Bronchial epithelial cell (primary cell): ENCODE data around the gene A3GALT2. TPM values are rescaled to one million over a fixed set of nuclear protein-coding genes. Genes with fewer than 3 reads are reported as not detected.
A peak's percentile ranks its signal among the peaks of the same experiment; 100 is the strongest.

Experiments
- DNase-seq: peaks from one replicate; pipeline ENCODE4 v3.0.0-alpha.2; 2010; ENCODE audit warnings: low read depth
- FAIRE-seq: peaks from 2 replicates; lab custom pipeline; 2011; peaks lifted over from hg19 to GRCh38; lab: Jason Lieb, UNC
- H3K27me3 ChIP-seq: 2 replicates; pipeline ENCODE4 v1.5.1; 2011; ENCODE audit warnings: low read length; ENCODE audit not compliant: control insufficient read depth, insufficient read depth
- H3K36me3 ChIP-seq: 2 replicates; pipeline ENCODE4 v1.5.1; 2011; ENCODE audit warnings: low read length; ENCODE audit not compliant: control insufficient read depth, insufficient read depth
- H3K4me3 ChIP-seq: 2 replicates; pipeline ENCODE4 v1.5.1; 2011; ENCODE audit warnings: mild to moderate bottlenecking, low read depth, low read length, control low read depth
- total RNA-seq: library from RNA; depleted of rRNA; stranded (reverse); fragments of >200 nt; gene quantifications from 2 replicates; pipeline ENCODE4 v1.2.1, GENCODE V29; 2014
- TF ChIP-seq, protein P1 (sequence below): IDR thresholded peaks from 2 replicates; pipeline ENCODE4 v1.5.1; 2011; ENCODE audit warnings: mild to moderate bottlenecking, moderate library complexity, low read length, control low read depth, inconsistent platforms; ENCODE audit not compliant: insufficient read depth, severe bottlenecking

The A3GALT2 gene
- total RNA-seq, 1 donor from 2014 or later: not detected

GRCh38 chr1:33271666-33272505 lies 49.0 kb downstream of the A3GALT2 start:
- DNase-seq: no peak

DNA sequence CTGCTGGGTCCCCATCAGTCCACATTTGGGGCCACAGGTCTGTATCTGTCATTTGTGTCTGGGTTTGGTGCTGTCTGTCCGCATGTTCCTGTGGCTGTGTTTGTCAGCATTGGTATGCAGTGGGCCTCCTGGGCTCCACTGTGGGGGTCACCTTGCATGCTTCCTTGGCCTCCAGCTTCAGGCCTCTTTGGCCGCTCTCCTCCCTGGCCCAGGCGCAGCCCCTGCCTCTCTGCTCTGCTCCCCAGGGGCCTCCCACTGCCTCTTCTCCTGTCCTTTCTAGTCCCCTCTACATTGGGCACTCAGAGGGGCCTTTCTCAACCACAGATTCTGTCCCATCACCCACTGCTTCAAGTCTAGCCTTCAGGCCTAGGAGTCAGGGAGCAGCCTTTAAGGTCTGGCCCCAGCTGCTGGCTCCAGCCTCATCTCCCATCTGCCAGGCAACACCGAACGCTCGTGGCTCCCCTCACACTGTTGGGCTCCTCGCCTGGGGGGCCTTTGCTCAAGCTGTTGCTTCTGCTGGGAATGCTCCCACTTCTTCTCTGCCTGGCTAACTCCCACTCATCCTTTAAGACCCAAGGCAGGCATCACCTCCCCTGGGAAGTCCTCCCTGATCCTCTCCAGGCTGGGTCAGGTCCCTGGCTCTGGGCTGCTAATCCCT lies 50.0 kb downstream of the A3GALT2 start:
- Histone ChIP-seq H3K4me3 (no peak overlapping the region), H3K36me3 (peaks cover 5% of the 10 kb centered on the region), H3K27me3 (no peaks in the 10 kb centered on the region)
- FAIRE-seq (no peak), DNase-seq (no peak)
- TF ChIP-seq, protein P1, sequence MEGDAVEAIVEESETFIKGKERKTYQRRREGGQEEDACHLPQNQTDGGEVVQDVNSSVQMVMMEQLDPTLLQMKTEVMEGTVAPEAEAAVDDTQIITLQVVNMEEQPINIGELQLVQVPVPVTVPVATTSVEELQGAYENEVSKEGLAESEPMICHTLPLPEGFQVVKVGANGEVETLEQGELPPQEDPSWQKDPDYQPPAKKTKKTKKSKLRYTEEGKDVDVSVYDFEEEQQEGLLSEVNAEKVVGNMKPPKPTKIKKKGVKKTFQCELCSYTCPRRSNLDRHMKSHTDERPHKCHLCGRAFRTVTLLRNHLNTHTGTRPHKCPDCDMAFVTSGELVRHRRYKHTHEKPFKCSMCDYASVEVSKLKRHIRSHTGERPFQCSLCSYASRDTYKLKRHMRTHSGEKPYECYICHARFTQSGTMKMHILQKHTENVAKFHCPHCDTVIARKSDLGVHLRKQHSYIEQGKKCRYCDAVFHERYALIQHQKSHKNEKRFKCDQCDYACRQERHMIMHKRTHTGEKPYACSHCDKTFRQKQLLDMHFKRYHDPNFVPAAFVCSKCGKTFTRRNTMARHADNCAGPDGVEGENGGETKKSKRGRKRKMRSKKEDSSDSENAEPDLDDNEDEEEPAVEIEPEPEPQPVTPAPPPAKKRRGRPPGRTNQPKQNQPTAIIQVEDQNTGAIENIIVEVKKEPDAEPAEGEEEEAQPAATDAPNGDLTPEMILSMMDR: no peak

More at GRCh38 chr1:33271666-33272505, 49.0 kb downstream of the A3GALT2 start:
- H3K27me3 ChIP-seq: no peaks in the 10 kb centered on the region
- FAIRE-seq: no peak
- TF ChIP-seq, protein P1: no peak
- no peak overlapping the region for H3K4me3 ChIP-seq
- H3K36me3 ChIP-seq: peaks cover 5% of the 10 kb centered on the region

GRCh38 chr1:33270379-33270778 lies 50.5 kb downstream of the A3GALT2 start:
- FAIRE-seq (peak; percentile 50), DNase-seq (no peak)
- Histone ChIP-seq H3K36me3 (peaks cover 5% of the 10 kb centered on the region), H3K27me3 (no peaks in the 10 kb centered on the region), H3K4me3 (no peak overlapping the region)
- TF ChIP-seq, protein P1: no peak

- Histone ChIP-seq H3K4me3 (no peak overlapping the region), H3K27me3 (no peaks in the 10 kb centered on the region), H3K36me3 (peaks cover 5% of the 10 kb centered on the region)
- FAIRE-seq (no peak), DNase-seq (no peak)
- TF ChIP-seq, protein P1: no peak
These were observed 51.3 kb downstream of the A3GALT2 start for GRCh38 chr1:33269621-33270020.

DNA sequence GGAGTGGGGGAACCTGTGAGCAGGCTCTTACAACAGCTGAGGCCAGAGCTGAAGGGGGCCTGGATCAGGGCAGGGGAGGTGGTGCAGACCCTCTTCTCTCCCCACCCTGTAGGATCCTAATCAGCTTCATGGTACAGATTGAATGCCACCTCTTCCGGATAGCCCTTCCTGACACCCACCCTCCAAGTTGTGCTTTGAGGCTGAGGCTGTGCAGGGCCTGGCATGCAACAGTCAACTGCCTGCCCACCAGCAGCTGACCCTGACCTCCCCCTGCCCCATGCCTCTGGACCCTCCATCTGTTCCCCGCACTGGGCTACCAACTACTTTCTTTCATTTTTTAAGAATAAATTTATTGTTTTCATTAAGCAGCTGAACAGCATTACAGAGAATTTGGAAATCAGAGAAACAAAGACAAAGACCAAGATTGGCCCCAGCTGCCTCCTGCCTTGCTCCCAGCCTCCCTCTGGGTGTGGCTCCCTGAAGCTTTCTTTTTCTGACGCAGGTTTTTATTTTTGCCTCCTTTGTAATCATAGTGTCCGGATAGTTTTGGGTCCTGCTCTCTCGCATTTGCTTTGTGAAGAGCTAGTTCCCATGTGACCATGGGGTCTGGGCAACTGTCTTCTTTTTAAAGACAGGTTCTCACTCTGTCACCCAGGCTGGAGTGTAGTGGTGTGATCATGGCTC lies 51.8 kb downstream of the A3GALT2 start:
- no peak for FAIRE-seq
- TF ChIP-seq, protein P1: no peak
- no peak for DNase-seq
- Histone ChIP-seq H3K27me3 (no peaks in the 10 kb centered on the region), H3K4me3 (no peak overlapping the region), H3K36me3 (peaks cover 5% of the 10 kb centered on the region)
